Neural progenitor cell (in vitro differentiated cells): Measurements from ENCODE around the gene MVB12B. TPM values are rescaled to one million over a fixed set of nuclear protein-coding genes. Genes with fewer than 3 reads are reported as not detected.

ENCODE experiments used
- DNase-seq: peaks from one replicate; pipeline ENCODE4 v3.0.0-alpha.2; 2016; ENCODE audit warnings: low spot score
- H2AFZ ChIP-seq: fragments of 200-600 bp; sonication (generic); replicated peaks from 2 replicates; pipeline ENCODE4 v1.6.1; 2016; ENCODE audit warnings: antibody characterized with exemption
- H3F3A ChIP-seq: fragments of 200-600 bp; sonication (generic); 2 replicates; pipeline ENCODE4 v1.6.1; 2016; ENCODE audit warnings: antibody characterized with exemption, low read depth
- H3K27ac ChIP-seq: fragments of 200-600 bp; sonication (generic); 2 replicates; pipeline ENCODE4 v1.5.1; 2016; ENCODE audit warnings: mild to moderate bottlenecking
- H3K27me3 ChIP-seq: fragments of 200-600 bp; sonication (generic); 2 replicates; pipeline ENCODE4 v1.6.1; 2016; ENCODE audit warnings: mild to moderate bottlenecking, moderate library complexity
- H3K36me3 ChIP-seq: fragments of 200-600 bp; sonication (generic); 2 replicates; pipeline ENCODE4 v1.5.1; 2016
- H3K4me1 ChIP-seq: fragments of 200-600 bp; sonication (generic); 2 replicates; pipeline ENCODE4 v1.6.1; 2016; ENCODE audit warnings: mixed run types
- H3K4me2 ChIP-seq: fragments of 200-600 bp; sonication (generic); 2 replicates; pipeline ENCODE4 v1.6.1; 2016
- H3K4me3 ChIP-seq: fragments of 200-600 bp; sonication (generic); 2 replicates; pipeline ENCODE4 v1.5.1; 2016
- H3K79me2 ChIP-seq: fragments of 200-600 bp; sonication (generic); 2 replicates; pipeline ENCODE4 v1.6.1; 2016; ENCODE audit warnings: low read depth
- H3K9ac ChIP-seq: fragments of 200-600 bp; sonication (generic); 2 replicates; pipeline ENCODE4 v1.6.1; 2016
- H3K9me3 ChIP-seq: fragments of 200-600 bp; sonication (generic); 2 replicates; pipeline ENCODE4 v1.5.1; 2016; ENCODE audit warnings: low read depth
- H4K20me1 ChIP-seq: fragments of 200-600 bp; sonication (generic); 2 replicates; pipeline ENCODE4 v1.6.1; 2016; ENCODE audit warnings: low read depth
- H3K27ac Mint-ChIP-seq: 3 replicates; pipeline ENCODE4 v1.8.0; 2021; ENCODE audit warnings: mixed read lengths
- H3K27me3 Mint-ChIP-seq: 2 replicates; pipeline ENCODE4 v1.8.0; 2022; ENCODE audit warnings: low read depth, mild to moderate bottlenecking, inconsistent platforms, moderate library complexity, mixed read lengths; ENCODE audit not compliant: insufficient read depth
- H3K36me3 Mint-ChIP-seq: 3 replicates; pipeline ENCODE4 v1.8.0; 2021; ENCODE audit warnings: mixed read lengths
- H3K4me1 Mint-ChIP-seq: 3 replicates; pipeline ENCODE4 v1.8.0; 2021; ENCODE audit warnings: mixed read lengths
- H3K4me3 Mint-ChIP-seq: 3 replicates; pipeline ENCODE4 v1.8.0; 2021; ENCODE audit warnings: mild to moderate bottlenecking, moderate library complexity, mixed read lengths
- H3K9me3 Mint-ChIP-seq: 3 replicates; pipeline ENCODE4 v1.8.0; 2020; ENCODE audit warnings: mixed read lengths
- CTCF ChIP-seq: fragments of 200-600 bp; sonication (generic); IDR thresholded peaks from 2 replicates; pipeline ENCODE4 v1.5.1; 2017; ENCODE audit warnings: antibody characterized with exemption, mild to moderate bottlenecking
- EZH2 ChIP-seq: fragments of 200-600 bp; sonication (generic); IDR thresholded peaks from 2 replicates; pipeline ENCODE4 v1.6.1; 2017; ENCODE audit warnings: antibody characterized with exemption, mild to moderate bottlenecking, moderate library complexity
- EZH2phosphoT487 ChIP-seq: fragments of 200-600 bp; sonication (generic); IDR thresholded peaks from 2 replicates; pipeline ENCODE4 v1.6.1; 2017; ENCODE audit warnings: antibody characterized with exemption
- total RNA-seq: library from RNA; depleted of rRNA; stranded (reverse); fragments of >200 nt; gene quantifications from 2 replicates; pipeline ENCODE4 v1.2.3, GENCODE V29; 2015; ENCODE audit warnings: low replicate concordance

The MVB12B gene
- total RNA-seq, 1 donor from 2014 or later, result 16.1 TPM

- Histone ChIP-seq H3K4me2 (no peak overlapping the region), H3K9ac (no peak overlapping the region), H3K4me1 (no peaks in the 10 kb centered on the region), H3K4me3 (no peak overlapping the region), H2AFZ (no peak overlapping the region), H4K20me1 (peaks cover 14% of the 10 kb centered on the region), H3K27me3 (no peaks in the 10 kb centered on the region), H3K36me3 (peaks cover 6% of the 10 kb centered on the region), H3K9me3 (no peaks in the 10 kb centered on the region), H3K27ac (no peak overlapping the region), H3F3A (no peaks in the 10 kb centered on the region), H3K79me2 (no peaks in the 10 kb centered on the region)
- Mint-ChIP-seq H3K4me1 (peaks cover 6% of the 10 kb centered on the region), H3K27me3 (no peaks in the 10 kb centered on the region), H3K36me3 (peaks cover 10% of the 10 kb centered on the region), H3K9me3 (no peaks in the 10 kb centered on the region), H3K4me3 (no peak overlapping the region), H3K27ac (no peak overlapping the region)
- no peak for TF ChIP-seq EZH2phosphoT487
- no peak for TF ChIP-seq EZH2
- TF ChIP-seq CTCF, result no peak
- no peak for DNase-seq
Measured at GRCh38 chr9:126400571-126400970, 73.9 kb downstream of the MVB12B start.

GRCh38 chr9:126401107-126401506 is 74.5 kb downstream of the MVB12B start:
- no peak overlapping the region for H3K27ac ChIP-seq
- Mint-ChIP-seq H3K4me3 (no peak overlapping the region), H3K27ac (no peak overlapping the region), H3K4me1 (peaks cover 9% of the 10 kb centered on the region), H3K9me3 (no peaks in the 10 kb centered on the region), H3K27me3 (peaks cover 2% of the 10 kb centered on the region), H3K36me3 (peaks cover 6% of the 10 kb centered on the region)
- H3K36me3 ChIP-seq, result peaks cover under 1% of the 10 kb centered on the region
- no peaks in the 10 kb centered on the region for H3K27me3 ChIP-seq
- no peak overlapping the region for H3K4me3 ChIP-seq
- no peaks in the 10 kb centered on the region for H3K79me2 ChIP-seq
- no peak for DNase-seq
- TF ChIP-seq CTCF (no peak), EZH2 (no peak), EZH2phosphoT487 (no peak)
- no peak overlapping the region for H3K4me2 ChIP-seq
- no peaks in the 10 kb centered on the region for H3K4me1 ChIP-seq
- H3F3A ChIP-seq, result no peaks in the 10 kb centered on the region
- no peaks in the 10 kb centered on the region for H3K9me3 ChIP-seq
- no peak overlapping the region for H2AFZ ChIP-seq
- H3K9ac ChIP-seq, result no peak overlapping the region
- H4K20me1 ChIP-seq, result peaks cover 14% of the 10 kb centered on the region

DNA sequence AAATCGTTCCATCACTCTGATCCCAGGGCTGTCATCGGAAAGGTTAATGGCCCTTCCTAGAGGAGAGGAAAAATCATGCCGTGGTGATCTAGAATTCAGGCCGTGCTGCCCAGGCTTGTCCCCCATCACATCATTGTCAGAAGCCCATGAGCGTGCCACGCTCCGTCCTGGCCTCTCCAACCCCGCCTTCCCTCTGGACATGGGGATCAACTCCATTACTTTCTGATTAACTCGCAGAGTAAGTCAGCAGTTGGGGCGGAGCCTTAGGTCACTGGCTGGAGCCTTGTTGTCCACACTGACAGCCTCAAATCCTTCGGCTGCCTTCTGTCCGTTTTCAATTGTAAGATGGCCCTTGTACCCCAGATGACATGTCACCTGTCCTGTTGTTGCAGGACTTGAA is 75.0 kb downstream of the MVB12B start:
- Mint-ChIP-seq H3K36me3 (peaks cover 4% of the 10 kb centered on the region), H3K4me1 (peaks cover 14% of the 10 kb centered on the region), H3K4me3 (no peak overlapping the region), H3K9me3 (no peaks in the 10 kb centered on the region), H3K27me3 (peaks cover 2% of the 10 kb centered on the region), H3K27ac (no peak overlapping the region)
- peaks cover 14% of the 10 kb centered on the region for H4K20me1 ChIP-seq
- no peak overlapping the region for H3K4me3 ChIP-seq
- no peaks in the 10 kb centered on the region for H3K9me3 ChIP-seq
- H3K4me1 ChIP-seq, result no peaks in the 10 kb centered on the region
- H3K27ac ChIP-seq, result no peak overlapping the region
- H3K79me2 ChIP-seq, result no peaks in the 10 kb centered on the region
- no peak overlapping the region for H2AFZ ChIP-seq
- no peak for DNase-seq
- no peaks in the 10 kb centered on the region for H3K27me3 ChIP-seq
- H3F3A ChIP-seq, result no peaks in the 10 kb centered on the region
- TF ChIP-seq CTCF, result no peak
- no peak for TF ChIP-seq EZH2
- no peak for TF ChIP-seq EZH2phosphoT487
- H3K36me3 ChIP-seq, result no peaks in the 10 kb centered on the region
- H3K4me2 ChIP-seq, result no peak overlapping the region
- H3K9ac ChIP-seq, result no peak overlapping the region
